GM21619 (cell line): ENCODE results near the gene LHB.

Source experiments
- ATAC-seq: cut with Tn5 transposase; IDR thresholded peaks from one replicate; pipeline ENCODE4 v1.9.1; 2021; ENCODE audit not compliant: unreplicated experiment

LHB gene

DNA sequence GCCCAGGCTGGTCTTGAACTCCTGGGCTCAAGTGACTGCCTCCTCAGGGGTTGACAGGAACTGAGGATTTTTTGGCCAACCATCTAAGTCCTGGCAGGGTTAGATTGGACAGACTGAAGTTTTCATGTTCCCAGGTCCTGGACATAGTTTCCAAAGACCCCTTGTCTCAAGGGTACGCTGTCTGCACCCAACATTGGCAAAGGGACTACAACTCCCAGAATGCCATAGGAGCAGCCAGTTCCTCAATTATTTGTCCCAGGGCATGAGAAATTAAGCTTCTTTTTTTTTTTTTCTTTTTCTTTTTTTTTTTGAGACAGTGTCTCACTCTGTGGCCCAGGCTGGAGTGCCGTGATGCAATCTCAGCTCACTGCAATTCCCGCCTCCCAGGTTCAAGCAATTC lies 30.7 kb downstream of the LHB start:
- ATAC-seq = no peak

DNA sequence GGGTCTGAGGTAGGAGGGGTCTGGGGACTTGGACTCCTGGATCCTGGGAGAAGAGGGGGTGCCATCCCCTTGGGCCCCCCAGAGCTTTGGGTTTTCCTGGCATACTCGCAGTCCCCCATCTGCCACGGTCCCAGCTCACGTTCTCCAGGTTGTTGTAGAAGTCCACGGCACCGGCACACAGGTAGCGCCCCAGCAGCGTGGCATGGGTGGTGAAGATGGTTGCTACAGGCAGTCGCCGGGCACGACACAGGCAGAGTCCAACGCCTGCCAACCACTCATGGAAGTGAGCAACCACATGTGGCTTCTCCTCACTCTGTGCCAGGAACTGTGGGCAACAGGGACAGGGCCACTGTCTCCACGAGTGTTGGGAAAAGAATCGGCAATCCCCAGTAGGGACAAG lies 31.2 kb downstream of the LHB start:
- ATAC-seq = no peak

DNA sequence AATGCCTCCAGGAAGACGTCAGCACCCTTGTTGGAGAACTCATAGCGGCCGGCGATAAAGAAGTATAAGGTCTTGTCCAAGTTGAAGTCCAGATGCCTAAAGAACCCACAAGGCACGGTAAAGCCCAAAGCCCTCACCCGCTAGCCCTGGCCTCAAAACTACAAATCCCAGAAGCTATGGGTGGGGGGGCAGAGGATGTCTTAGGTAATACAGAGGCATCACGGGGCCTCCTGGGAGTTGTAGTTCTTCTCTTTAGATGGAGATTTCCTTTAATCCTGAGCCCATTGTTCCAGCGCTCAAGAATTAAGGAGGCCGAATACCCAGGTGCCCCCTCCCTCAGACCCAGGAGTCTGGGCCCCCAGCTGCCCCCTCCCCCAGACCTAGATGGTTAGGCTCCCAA lies 34.6 kb downstream of the LHB start:
- no peak for ATAC-seq

DNA sequence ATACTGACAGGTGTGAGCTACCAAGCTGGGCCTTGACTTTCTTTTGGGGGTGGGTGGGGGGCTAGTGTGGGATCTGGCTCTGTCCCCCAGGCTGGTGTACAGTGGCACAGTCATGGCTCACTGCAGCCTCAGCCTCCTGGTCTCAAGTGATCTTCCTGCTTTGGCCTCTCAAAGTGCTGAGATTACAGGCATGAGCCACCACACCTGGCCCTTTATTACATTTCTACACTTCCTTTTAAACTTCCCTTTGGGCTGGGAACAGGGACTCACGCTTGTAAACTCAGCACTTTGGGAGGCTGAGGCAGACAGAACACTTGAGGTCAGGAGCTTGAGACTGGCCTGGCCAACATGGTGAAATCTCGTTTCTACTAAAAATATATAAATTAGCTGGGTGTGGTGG lies 39.8 kb downstream of the LHB start:
- no peak for ATAC-seq

DNA sequence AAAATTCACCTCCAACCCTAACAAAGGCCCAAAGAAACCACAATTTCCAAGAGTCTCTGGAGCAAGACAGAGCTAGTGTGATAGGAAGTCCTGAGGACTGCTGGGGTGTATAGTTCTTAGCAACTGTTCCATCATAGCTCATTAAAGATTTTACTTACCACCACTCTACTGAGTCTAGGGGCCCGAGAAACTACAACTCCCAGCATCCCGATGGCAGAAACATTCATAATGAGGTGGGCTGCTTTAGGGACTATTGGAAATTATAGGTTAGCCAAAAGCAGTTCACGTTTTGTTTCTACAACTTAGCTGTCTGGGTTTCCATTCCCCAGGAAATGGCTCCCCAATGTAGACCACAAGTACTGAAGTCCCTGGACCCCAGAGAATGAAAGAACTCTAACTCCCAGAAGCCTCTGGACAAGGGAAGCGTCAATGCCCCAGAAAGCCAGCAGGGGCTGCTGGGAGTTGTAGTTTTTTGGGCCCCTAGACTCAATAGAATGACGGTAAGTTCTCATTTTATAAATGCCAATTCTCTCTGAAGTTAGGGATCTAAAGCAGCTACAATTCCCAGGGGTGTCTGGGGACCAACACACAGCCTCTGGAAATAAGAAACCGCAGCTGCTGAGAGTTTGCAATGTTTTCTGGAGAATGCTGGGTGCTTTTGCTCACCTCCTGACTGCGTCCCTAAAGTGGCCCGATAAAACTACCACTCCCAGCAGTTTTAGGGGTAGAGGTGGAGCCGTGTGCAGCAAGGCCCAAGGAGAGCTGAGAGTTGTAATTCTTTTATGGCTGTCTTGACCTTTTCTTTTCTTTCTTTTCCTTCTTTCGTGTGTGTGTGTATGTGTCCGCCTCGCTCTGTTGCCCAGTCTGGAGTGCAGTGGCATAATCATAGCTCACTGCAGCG lies 40.7 kb downstream of the LHB start:
- ATAC-seq = no peak

DNA sequence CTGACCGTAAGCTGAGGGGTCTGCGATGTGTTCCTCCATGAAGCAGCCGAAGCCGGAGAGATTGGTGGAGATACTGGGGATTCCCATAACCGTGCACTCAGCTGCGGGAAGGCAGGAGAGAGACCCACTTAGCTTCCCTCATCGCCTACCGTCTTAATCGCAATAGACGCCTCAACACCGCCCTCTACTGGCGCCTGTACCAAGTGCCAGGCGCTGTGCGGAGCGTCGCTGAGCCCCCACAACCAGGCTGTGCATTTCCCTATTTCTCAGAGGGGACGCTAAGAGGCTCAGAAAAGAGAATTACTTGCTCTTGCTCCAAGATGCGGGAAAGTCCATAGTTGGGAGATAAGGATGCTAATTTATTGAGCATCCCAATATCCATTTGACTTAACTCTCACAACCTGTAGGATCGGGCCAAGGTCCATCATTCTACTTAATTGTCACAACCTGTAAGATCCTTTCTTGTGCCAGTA lies 45.9 kb downstream of the LHB start:
- no peak for ATAC-seq

DNA sequence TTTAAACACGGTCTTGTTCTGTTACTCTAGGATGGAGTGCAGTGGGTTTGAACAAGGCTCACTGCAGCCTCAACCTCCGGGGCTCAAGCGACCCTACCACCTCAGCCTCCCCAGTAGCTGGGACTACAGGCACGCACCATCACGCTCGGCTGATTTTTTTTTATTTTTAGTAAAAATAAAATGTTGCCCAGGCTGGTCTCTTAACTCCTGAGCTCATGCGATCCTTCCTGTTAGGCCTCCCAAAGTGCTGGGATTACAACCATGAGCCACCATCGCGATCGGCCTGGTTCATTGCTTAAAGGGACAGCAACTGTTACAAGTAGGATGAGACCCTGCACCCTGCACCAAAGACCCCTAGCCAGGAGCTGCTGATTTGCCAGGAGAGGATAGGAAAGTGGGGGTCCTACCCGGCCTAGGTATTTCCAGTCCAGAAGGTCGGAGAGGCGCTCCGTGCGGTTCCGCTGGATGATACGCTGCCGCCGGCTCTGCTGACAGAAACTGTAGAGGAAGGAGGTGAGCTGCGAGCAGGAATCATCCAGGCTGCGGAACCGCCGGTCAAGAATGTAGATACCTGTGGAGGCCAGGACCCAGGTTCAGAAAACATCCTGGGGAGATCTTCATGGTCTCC lies 46.6 kb downstream of the LHB start:
- ATAC-seq = no peak

DNA sequence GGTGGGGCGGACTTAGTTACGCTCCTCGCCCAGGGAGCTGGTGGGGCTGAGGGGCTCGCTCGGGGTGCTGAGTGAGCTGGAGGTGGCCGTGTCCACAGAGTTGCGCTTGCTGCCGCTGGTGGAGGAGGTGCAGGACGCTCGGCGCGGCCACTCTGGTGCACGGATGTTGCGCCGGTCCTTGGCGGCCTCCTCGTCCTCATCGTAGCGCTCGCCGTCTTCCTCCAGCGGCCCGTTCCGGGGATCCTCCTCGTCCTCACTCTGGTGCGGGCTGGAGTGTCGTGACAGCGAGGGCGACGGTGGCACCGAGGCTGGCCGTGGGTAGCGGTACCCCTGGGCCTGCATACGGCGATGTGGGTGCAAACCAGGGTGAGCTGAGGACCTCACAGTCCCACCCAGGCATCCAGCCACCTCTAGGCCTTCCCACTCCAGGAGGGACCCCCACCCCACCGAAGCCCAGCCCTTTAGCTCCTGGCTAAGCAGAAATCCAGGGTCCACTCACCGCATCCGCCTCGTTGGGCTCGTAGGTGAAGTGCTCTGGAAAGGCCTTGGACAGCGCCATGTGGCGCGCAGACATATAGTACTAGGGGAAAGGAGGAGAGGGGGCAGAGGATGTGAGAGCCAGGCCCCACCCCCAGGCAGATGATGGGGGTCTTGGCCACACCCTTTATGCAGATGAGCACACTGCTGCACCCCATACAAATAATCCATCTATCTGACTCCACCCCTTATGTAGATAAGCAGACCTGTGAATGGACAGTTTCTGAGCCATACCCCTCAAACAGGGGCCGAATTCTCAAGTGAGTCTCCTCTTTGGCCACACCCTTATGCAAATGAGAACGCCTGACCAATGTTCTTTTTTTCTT lies 47.4 kb downstream of the LHB start:
- no peak for ATAC-seq

DNA sequence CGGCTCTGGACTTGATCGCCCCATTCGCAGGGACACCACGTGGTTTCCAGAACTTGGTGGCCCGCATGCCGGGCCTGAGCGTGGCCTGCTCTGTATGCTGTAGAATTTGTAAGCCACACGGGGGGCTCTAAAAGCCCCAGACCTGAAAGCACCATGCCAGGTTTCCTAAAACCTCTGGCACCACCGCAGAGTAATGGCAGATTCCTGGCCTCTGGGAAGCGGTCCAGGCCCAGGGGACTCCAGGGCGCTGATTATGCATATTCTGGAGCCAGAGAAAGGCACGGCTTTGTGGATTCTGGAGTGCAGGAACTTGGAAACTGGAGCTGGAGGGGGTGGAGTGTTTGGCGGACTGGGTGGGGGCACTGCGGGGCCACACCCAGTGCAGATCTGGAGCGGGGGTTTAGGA lies 48.1 kb downstream of the LHB start:
- ATAC-seq = no peak

DNA sequence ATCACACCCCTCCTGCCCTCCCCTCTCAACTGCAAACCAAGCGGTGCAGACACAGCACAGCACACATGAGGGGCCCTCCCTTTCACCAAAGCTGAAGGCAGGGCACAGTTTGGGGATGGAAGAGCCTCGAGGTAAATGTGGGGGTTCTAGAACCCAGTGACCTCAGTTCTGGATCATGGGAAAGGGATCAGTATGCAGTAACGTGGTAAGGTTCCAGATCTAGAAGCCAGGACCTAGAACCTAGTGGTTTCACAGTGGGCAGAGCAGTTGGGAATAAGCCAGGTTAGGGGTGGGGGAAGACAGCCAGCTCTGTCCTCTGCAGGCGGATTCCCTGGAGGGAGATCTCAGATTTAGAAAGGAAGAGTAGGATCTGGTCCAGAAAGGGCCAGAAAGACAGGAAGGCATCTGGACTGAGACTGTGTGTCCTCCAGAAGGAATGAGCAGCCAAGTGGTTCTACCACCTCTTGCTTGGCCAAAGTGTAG lies 48.7 kb downstream of the LHB start:
- no peak for ATAC-seq

DNA sequence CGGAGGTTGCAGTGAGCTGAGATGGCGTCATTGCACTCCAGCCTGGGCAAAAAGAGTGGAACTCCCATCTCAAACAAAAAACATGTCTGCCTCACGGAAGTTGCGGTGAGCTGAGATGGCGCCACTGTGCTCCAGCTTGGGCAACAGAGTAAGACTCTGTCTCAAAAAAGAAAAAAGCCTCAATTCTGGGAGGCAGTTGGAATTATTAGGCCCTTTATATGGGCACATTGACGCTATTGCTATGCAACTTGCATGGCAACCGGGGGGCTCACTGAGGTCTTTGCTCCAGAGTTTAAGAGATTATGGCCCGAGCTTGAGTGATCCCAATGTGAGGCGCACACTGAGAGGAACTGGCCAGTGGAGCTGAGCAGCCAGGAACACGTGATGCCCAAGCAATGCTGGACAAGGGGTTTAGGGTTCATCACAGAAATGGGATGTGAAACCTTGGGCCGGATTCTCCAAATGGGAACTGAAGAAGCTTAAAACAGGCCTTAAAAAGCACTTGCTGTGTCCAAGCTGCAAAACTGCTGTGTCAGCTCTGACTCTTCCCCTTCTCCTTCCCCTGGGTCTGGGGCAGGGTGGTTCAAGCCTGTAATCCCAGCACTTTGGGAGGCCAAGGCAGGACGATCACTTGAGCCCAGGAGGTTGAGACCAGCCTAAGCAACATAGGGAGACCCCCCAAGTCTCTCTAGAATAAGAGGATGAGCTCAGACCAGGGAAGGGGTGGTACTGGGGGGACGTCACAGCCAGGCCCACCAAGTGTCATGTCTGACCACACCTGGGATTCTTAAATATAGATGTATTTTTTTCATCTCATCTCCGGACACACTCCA lies 49.3 kb downstream of the LHB start:
- ATAC-seq = no peak

DNA sequence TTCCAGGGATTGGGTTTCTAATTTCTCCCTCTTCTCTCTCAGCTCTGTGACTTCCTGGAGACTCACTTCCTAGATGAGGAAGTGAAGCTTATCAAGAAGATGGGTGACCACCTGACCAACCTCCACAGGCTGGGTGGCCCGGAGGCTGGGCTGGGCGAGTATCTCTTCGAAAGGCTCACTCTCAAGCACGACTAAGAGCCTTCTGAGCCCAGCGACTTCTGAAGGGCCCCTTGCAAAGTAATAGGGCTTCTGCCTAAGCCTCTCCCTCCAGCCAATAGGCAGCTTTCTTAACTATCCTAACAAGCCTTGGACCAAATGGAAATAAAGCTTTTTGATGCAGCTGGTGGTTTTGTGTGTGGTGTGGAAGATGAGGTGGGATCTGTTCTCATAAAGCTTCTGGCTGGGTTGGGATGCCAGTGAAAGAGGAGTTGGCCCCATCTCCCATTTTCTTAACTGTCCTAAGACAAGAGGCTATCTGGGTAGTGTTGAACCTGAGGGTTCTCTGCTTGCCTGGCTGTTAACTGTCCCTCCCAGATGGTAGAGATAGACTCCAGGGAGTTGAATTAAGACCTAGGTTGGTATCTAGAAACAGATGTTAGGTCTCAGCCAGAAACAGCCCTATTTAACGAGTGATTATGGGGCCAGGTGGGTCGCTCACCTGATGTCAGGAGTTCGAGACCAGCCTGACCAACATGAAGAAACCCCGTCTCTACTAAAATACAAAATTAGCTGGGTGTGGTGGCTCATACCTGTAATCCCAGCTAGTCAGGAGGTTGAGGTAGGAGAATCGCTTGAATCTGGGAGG lies 50.1 kb downstream of the LHB start:
- ATAC-seq = no peak
